Chondrocyte (in vitro differentiated cells): ENCODE measurements around the gene ENPP6. TPM values are rescaled to one million over a fixed set of nuclear protein-coding genes. Genes with fewer than 3 reads are reported as not detected.

Experiments used
- DNase-seq: peaks from one replicate; pipeline ENCODE4 v3.0.0; 2021; ENCODE audit warnings: mixed read lengths, low spot score
- H3K27ac Mint-ChIP-seq: one replicate; pipeline ENCODE4 v1.8.0; 2021; ENCODE audit warnings: mild to moderate bottlenecking, moderate library complexity, mixed read lengths; ENCODE audit not compliant: unreplicated experiment
- H3K27me3 Mint-ChIP-seq: 2 replicates; pipeline ENCODE4 v1.8.0; 2021; ENCODE audit warnings: low read depth, mixed read lengths
- H3K36me3 Mint-ChIP-seq: 2 replicates; pipeline ENCODE4 v1.8.0; 2021; ENCODE audit warnings: low read depth, mixed read lengths
- H3K4me1 Mint-ChIP-seq: 2 replicates; pipeline ENCODE4 v1.8.0; 2021; ENCODE audit warnings: low read depth, mild to moderate bottlenecking, mixed read lengths
- H3K4me3 Mint-ChIP-seq: one replicate; pipeline ENCODE4 v1.8.0; 2021; ENCODE audit warnings: mild to moderate bottlenecking, moderate library complexity, mixed read lengths; ENCODE audit not compliant: unreplicated experiment
- H3K9me3 Mint-ChIP-seq: 2 replicates; pipeline ENCODE4 v1.8.0; 2021; ENCODE audit warnings: low read depth, mixed read lengths
- total RNA-seq: library from RNA; stranded (reverse); gene quantifications from 3 replicates; pipeline ENCODE4 v1.2.1, GENCODE V29; 2021
- TF ChIP-seq, protein P1 (sequence below): fragments of 200-600 bp; sonication (generic); IDR thresholded peaks from 2 replicates; pipeline ENCODE4 v1.5.0; 2021; ENCODE audit warnings: antibody characterized with exemption, mild to moderate bottlenecking, moderate library complexity

Gene ENPP6
- total RNA-seq, 1 donor from 2014 or later = not detected

DNA sequence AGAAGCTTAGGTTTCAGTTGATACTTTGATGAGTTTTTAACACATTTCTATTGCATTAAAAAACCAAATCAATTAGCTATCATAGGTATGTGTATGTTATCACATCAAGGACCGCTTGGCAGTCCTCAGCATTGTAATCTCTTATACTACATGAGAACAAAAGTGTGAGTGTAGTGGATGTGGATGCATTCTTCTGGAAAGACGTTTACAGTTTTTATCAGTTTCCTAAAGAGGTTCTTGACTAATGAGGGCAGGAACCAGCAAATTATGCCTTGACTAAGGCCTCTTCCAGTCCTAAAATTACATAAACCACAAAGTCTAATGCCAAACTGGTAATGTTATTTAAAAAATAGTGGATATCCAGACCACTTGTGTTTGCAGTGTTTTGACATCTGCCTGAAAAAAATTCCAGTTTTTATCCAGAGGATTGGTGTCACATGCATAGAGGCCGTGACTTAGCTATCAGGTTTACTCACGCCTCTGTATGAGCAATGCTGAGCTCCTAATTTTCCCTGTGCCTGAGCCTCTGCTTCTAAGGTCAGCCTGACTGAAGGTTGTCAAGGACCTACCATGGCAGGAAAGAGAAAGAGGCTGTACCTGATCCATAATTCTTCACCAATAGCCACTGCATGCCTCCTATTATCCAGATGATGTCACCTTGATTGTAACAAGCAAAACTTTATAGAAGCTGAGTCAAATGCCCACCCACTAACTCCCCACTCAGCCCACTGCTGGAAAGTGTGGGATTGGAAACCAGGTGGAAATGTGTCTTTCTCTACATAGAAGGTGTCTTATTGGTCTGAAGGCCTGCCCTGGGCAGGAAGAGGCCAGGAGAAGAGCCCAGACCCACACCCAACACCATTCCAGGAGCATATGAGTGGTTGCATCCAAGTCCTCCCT, 68.7 kb downstream of the ENPP6 start:
- DNase-seq = no peak
- Mint-ChIP-seq H3K27ac (no peak overlapping the region), H3K9me3 (no peaks in the 10 kb centered on the region), H3K36me3 (no peaks in the 10 kb centered on the region), H3K4me1 (peaks cover 9% of the 10 kb centered on the region), H3K4me3 (no peak overlapping the region), H3K27me3 (no peaks in the 10 kb centered on the region)
- TF ChIP-seq, protein P1, sequence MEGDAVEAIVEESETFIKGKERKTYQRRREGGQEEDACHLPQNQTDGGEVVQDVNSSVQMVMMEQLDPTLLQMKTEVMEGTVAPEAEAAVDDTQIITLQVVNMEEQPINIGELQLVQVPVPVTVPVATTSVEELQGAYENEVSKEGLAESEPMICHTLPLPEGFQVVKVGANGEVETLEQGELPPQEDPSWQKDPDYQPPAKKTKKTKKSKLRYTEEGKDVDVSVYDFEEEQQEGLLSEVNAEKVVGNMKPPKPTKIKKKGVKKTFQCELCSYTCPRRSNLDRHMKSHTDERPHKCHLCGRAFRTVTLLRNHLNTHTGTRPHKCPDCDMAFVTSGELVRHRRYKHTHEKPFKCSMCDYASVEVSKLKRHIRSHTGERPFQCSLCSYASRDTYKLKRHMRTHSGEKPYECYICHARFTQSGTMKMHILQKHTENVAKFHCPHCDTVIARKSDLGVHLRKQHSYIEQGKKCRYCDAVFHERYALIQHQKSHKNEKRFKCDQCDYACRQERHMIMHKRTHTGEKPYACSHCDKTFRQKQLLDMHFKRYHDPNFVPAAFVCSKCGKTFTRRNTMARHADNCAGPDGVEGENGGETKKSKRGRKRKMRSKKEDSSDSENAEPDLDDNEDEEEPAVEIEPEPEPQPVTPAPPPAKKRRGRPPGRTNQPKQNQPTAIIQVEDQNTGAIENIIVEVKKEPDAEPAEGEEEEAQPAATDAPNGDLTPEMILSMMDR = no peak

DNA sequence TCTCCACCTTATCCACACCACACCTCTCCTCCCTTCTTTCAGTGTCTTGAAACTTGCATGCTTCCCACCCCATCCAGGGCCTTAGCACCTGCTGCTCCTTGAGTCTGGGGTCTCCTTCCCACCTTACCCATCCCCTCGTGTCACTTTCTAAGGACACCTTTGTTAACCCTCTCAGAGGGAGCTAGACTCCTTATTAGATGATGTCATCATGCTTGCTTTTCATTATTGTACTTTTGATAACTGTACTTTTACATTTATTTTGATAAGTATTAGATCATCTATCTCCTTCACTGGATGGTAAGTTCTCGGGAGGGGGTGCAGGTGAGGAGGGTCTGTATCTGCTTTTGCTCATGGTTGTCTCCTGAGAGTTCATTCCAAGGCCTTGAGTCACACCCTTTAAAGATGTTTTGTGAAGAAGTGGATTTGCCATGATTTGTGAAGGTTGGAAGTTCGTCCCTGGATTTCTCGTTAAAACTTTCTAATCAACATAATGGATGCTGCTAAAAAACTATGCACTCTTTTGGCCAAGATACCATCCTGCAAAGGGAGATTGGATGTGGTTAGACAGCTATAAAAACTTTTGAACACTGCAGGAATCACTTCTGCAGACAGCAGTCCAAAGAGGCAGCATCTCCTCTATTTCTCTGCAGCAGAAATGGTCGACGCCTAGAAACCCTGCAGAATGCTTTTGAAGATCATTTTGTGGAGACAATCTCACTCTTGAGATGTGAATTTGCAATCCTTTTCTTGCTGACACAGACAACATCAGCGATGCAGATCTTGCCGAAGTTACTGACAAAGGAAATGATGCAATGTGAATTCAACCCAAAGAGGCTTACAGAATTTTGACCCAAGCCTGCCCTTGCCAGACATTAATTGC, 69.6 kb downstream of the ENPP6 start:
- H3K36me3 Mint-ChIP-seq = no peaks in the 10 kb centered on the region
- peaks cover 9% of the 10 kb centered on the region for H3K4me1 Mint-ChIP-seq
- TF ChIP-seq, protein P1 = no peak
- DNase-seq = no peak
- no peaks in the 10 kb centered on the region for H3K27me3 Mint-ChIP-seq
- no peak overlapping the region for H3K27ac Mint-ChIP-seq
- no peak overlapping the region for H3K4me3 Mint-ChIP-seq
- no peaks in the 10 kb centered on the region for H3K9me3 Mint-ChIP-seq

DNA sequence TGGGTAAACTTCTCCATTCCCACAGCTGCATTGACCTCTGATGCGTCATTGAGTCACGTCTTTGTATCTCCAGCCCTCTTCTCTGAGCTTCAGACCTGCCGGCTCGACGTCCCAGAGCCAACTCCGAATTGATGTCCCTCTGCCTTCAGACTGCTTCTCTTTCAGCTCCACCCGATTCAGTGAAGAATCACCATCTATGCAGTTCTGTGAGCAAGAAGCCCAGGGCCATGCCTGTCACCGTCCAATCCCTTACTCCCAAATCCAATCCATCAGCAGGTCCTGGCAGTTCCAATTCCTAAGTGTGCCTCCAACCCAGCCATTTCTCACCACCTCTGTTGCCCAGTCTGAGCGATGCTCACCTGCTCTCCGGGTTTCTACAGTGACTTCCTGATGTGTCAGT, 70.7 kb downstream of the ENPP6 start:
- TF ChIP-seq, protein P1 = no peak
- H3K4me3 Mint-ChIP-seq = no peak overlapping the region
- H3K36me3 Mint-ChIP-seq = no peaks in the 10 kb centered on the region
- no peak overlapping the region for H3K27ac Mint-ChIP-seq
- no peaks in the 10 kb centered on the region for H3K27me3 Mint-ChIP-seq
- peaks cover 9% of the 10 kb centered on the region for H3K4me1 Mint-ChIP-seq
- DNase-seq = no peak
- H3K9me3 Mint-ChIP-seq = no peaks in the 10 kb centered on the region

DNA sequence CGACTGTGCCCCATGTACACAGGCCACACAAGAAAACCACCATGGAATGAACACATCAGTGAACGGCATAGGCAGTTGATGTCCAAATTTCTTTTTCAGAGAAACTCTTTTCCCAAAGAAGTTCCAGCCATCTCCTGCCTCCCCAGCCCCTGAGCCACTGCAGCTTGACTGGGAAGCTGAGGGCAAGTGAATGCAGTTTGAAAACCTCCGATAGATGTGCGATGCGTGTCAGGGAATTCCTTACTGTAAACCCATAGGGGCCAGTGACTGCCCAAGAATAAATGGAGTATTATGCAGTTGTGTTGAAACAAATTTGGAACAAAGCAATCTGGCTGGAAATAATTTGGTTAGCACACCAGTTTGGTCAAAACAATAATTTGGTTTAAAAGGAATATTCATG, 72.1 kb downstream of the ENPP6 start:
- H3K9me3 Mint-ChIP-seq = peaks cover 10% of the 10 kb centered on the region
- H3K36me3 Mint-ChIP-seq = peaks cover 3% of the 10 kb centered on the region
- H3K4me1 Mint-ChIP-seq = peaks cover 9% of the 10 kb centered on the region
- no peak for DNase-seq
- TF ChIP-seq, protein P1 = no peak
- H3K27ac Mint-ChIP-seq = no peak overlapping the region
- H3K4me3 Mint-ChIP-seq = no peak overlapping the region
- no peaks in the 10 kb centered on the region for H3K27me3 Mint-ChIP-seq
